ENCODE measurements around the gene ZNF506.

DNA sequence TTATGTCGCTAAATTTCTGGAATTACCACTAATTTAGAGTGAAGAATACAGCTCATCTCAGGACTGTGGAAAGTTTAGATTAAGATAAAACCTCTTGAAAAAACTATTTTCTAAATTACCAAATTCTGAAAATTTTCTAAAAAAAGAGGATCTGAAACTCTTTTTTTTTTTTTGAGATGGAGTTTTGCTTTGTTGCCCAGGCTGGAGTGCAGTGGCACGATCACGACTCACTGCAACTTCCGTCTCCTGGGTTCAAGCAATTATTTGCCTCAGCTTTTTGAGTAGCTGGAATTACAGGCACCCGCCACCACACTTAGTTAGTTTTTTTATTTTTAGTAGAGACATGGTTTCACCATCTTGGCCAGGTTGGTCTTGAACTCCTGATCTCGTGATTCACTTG is 27.5 kb upstream of the ZNF506 start:
- no peak for TF ChIP-seq POLR2AphosphoS5 (IDR thresholded peaks at IDR 0.05)
- TF ChIP-seq, protein P1, sequence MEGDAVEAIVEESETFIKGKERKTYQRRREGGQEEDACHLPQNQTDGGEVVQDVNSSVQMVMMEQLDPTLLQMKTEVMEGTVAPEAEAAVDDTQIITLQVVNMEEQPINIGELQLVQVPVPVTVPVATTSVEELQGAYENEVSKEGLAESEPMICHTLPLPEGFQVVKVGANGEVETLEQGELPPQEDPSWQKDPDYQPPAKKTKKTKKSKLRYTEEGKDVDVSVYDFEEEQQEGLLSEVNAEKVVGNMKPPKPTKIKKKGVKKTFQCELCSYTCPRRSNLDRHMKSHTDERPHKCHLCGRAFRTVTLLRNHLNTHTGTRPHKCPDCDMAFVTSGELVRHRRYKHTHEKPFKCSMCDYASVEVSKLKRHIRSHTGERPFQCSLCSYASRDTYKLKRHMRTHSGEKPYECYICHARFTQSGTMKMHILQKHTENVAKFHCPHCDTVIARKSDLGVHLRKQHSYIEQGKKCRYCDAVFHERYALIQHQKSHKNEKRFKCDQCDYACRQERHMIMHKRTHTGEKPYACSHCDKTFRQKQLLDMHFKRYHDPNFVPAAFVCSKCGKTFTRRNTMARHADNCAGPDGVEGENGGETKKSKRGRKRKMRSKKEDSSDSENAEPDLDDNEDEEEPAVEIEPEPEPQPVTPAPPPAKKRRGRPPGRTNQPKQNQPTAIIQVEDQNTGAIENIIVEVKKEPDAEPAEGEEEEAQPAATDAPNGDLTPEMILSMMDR (IDR thresholded peaks at IDR 0.05): no peak

Measured in breast epithelium (tissue), 3 donors.